BLaER1 (cell line): ENCODE measurements around the gene LGI2.

Experiments used
- H3K27ac ChIP-seq: shearing (Covaris generic); formaldehyde crosslinking; 2 replicates; pipeline ENCODE4 v1.8.1; 2022
- H3K27me3 ChIP-seq: shearing (Covaris generic); formaldehyde crosslinking; 2 replicates; pipeline ENCODE4 v1.8.1; 2022
- H3K36me3 ChIP-seq: shearing (Covaris generic); formaldehyde crosslinking; 2 replicates; pipeline ENCODE4 v1.8.1; 2022
- H3K4me1 ChIP-seq: shearing (Covaris generic); formaldehyde crosslinking; 2 replicates; pipeline ENCODE4 v1.8.1; 2022
- H3K4me2 ChIP-seq: shearing (Covaris generic); formaldehyde crosslinking; 2 replicates; pipeline ENCODE4 v1.8.1; 2022
- H3K4me3 ChIP-seq: shearing (Covaris generic); formaldehyde crosslinking; 2 replicates; pipeline ENCODE4 v1.8.1; 2022
- H3K9ac ChIP-seq: shearing (Covaris generic); formaldehyde crosslinking; 2 replicates; pipeline ENCODE4 v1.8.1; 2022
- H3K9me3 ChIP-seq: shearing (Covaris generic); formaldehyde crosslinking; 2 replicates; pipeline ENCODE4 v1.8.1; 2022
- H4K20me1 ChIP-seq: shearing (Covaris generic); formaldehyde crosslinking; 2 replicates; pipeline ENCODE4 v1.8.1; 2022
- Cebpa-rat ChIP-seq: shearing (Covaris generic); IDR thresholded peaks from 2 replicates; pipeline ENCODE4 v1.8.1; 2022

The LGI2 gene

DNA sequence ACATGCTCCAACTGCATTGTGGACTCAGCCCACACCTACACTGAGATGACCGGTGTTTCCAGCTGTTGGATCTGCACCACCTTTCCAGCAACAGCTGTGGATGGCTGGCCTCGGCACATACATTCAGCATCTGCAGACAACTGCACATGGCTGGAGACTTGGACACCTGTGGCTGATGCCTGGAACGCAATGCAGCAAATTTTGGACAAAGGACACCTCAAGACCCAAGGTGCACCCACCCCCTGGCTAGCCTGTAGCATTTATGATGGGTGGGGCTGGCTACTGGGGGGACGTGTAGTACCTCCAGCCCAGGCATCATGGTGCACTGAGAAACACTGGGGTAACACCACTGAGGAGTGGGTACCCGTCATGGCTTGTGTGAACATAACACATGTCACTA, 60.6 kb downstream of the LGI2 start:
- H3K9me3 ChIP-seq = peaks cover 64% of the 10 kb centered on the region
- H3K4me2 ChIP-seq = peak overlapping the region; percentile 83
- peak overlapping the region; percentile 32; the same call in 1 of the 2 replicates for H3K4me3 ChIP-seq
- no peak for TF ChIP-seq Cebpa-rat
- H3K36me3 ChIP-seq = peaks cover 18% of the 10 kb centered on the region; the same call in 1 of the 2 replicates
- no peaks in the 10 kb centered on the region for H3K27me3 ChIP-seq
- H4K20me1 ChIP-seq = no peaks in the 10 kb centered on the region
- H3K27ac ChIP-seq = peak overlapping the region; percentile 97
- no peak overlapping the region for H3K9ac ChIP-seq
- peaks cover 53% of the 10 kb centered on the region for H3K4me1 ChIP-seq

- no peak overlapping the region for H3K9ac ChIP-seq
- H3K9me3 ChIP-seq = peaks cover 71% of the 10 kb centered on the region
- TF ChIP-seq Cebpa-rat = no peak
Observed at GRCh38 chr4:24969486-24969885, 61.3 kb downstream of the LGI2 start.

GRCh38 chr4:24968992-24969391, 61.8 kb downstream of the LGI2 start:
- H3K36me3 ChIP-seq = peaks cover 18% of the 10 kb centered on the region; the same call in 1 of the 2 replicates
- TF ChIP-seq Cebpa-rat = no peak
- H3K9me3 ChIP-seq = peaks cover 76% of the 10 kb centered on the region
- H3K9ac ChIP-seq = no peak overlapping the region
- no peaks in the 10 kb centered on the region for H4K20me1 ChIP-seq
- no peak overlapping the region for H3K27ac ChIP-seq
- peaks cover 42% of the 10 kb centered on the region for H3K4me1 ChIP-seq
- H3K4me2 ChIP-seq = no peak overlapping the region
- H3K4me3 ChIP-seq = no peak overlapping the region
- H3K27me3 ChIP-seq = no peaks in the 10 kb centered on the region

More at GRCh38 chr4:24969486-24969885, 61.3 kb downstream of the LGI2 start:
- peak overlapping the region; percentile 32; the same call in 1 of the 2 replicates for H3K4me3 ChIP-seq
- no peak overlapping the region for H3K4me2 ChIP-seq
- H3K27ac ChIP-seq = peak overlapping the region; percentile 97
- no peaks in the 10 kb centered on the region for H4K20me1 ChIP-seq
- H3K36me3 ChIP-seq = peaks cover 18% of the 10 kb centered on the region; the same call in 1 of the 2 replicates
- no peaks in the 10 kb centered on the region for H3K27me3 ChIP-seq
- peaks cover 47% of the 10 kb centered on the region for H3K4me1 ChIP-seq

DNA sequence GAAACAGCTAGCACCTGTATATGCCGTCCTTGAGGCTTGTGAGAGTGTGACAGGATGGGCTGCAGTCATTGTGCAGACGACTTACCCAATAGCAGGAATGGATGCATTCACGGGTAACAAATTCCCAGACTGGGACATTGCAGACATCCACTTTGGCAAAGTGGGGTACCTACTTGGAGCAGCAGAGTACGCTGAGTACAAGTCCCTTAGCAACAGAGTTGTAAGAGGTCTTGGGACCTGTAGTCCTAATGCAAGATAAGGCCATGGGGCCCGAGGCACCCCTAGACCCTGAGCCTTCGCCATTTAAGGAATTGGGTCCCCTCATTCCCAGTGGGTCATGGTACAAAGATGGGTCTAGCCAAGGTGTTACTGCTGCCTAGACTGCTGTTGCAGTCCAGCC, 62.5 kb downstream of the LGI2 start:
- Histone ChIP-seq H3K4me3 (no peak overlapping the region), H3K27ac (no peak overlapping the region), H3K9me3 (peaks cover 83% of the 10 kb centered on the region), H4K20me1 (no peaks in the 10 kb centered on the region), H3K4me1 (peaks cover 37% of the 10 kb centered on the region), H3K9ac (no peak overlapping the region), H3K36me3 (peaks cover 18% of the 10 kb centered on the region; the same call in 1 of the 2 replicates), H3K27me3 (no peaks in the 10 kb centered on the region), H3K4me2 (no peak overlapping the region)
- TF ChIP-seq Cebpa-rat = no peak

DNA sequence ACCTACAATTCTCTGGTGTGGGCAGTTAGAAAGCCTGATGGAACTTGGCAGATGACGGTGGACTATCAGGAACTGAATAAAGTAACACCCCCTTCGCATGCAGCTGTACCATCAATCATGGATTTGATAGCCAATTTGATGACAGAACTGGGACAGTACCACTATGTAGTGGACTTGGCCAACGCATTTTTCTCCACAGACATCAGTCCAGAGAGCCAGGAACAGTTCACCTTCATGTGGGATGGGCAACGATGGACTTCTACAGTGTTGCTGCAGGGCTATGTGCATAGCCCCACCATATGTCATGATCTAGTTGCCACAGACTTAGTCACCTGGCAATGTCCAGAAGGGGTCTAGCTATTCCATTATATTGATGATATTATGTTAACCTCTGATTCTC, 63.4 kb downstream of the LGI2 start:
- Histone ChIP-seq H3K27me3 (no peaks in the 10 kb centered on the region), H3K27ac (no peak overlapping the region), H4K20me1 (no peaks in the 10 kb centered on the region), H3K9me3 (peaks cover 86% of the 10 kb centered on the region), H3K36me3 (peaks cover 18% of the 10 kb centered on the region; the same call in 1 of the 2 replicates), H3K4me1 (peaks cover 28% of the 10 kb centered on the region), H3K4me3 (0 out of 2 replicates have a peak overlapping the region, but pooled peaks have one; percentile 1), H3K9ac (no peak overlapping the region), H3K4me2 (no peak overlapping the region)
- TF ChIP-seq Cebpa-rat = no peak

DNA sequence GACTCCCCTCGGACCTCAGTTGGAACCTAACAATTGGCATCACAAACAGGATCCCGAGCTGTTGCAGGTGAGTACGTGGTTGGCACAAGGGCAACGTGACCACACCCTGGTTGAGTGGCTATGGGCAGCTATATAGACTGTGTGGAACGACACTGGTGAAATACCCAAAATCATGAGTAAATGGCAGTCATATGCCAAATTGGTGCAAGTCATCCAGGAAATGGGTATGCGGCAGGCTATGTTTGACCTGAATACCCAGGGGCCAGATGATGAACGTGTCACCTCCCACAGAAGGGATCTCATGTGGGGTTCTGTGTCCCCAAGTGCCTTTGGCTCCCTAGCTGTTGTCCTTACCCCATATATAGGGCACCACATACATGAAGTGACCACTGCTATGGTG, 64.7 kb downstream of the LGI2 start:
- TF ChIP-seq Cebpa-rat = no peak
- Histone ChIP-seq H3K9me3 (peaks cover 81% of the 10 kb centered on the region), H3K9ac (no peak overlapping the region), H4K20me1 (no peaks in the 10 kb centered on the region), H3K4me1 (peaks cover 15% of the 10 kb centered on the region), H3K27me3 (no peaks in the 10 kb centered on the region), H3K27ac (no peak overlapping the region), H3K36me3 (peaks cover 18% of the 10 kb centered on the region; the same call in 1 of the 2 replicates), H3K4me2 (no peak overlapping the region), H3K4me3 (peak overlapping the region; percentile 1; the same call in 1 of the 2 replicates)

GRCh38 chr4:24965627-24966026, 65.1 kb downstream of the LGI2 start:
- Histone ChIP-seq H3K9ac (no peak overlapping the region), H3K27me3 (no peaks in the 10 kb centered on the region), H3K4me3 (no peak overlapping the region), H3K27ac (no peak overlapping the region), H3K4me1 (peaks cover 10% of the 10 kb centered on the region), H3K4me2 (no peak overlapping the region), H3K36me3 (peaks cover 18% of the 10 kb centered on the region; the same call in 1 of the 2 replicates), H3K9me3 (peaks cover 77% of the 10 kb centered on the region), H4K20me1 (no peaks in the 10 kb centered on the region)
- TF ChIP-seq Cebpa-rat = no peak

DNA sequence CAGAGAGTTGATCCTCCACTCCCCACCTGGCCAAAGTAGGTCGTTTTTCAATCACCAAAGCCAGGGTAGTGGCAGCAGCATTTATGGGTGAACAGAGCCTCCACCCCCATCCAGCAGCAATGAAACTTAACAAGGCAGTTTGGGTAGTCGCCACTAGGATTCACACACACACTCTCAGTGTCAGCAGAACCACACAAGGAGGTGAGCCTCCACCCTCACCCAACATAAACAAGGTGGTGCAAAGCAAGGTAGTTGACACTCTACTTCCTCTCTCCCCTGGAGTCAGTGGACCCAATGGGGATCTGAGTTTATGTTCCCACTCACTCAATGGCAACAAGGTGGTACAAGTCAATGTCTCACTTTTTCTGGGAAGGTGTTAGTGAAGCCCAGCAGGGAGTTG, 67.5 kb downstream of the LGI2 start:
- TF ChIP-seq Cebpa-rat = no peak
- no peak overlapping the region for H3K27ac ChIP-seq
- no peaks in the 10 kb centered on the region for H3K27me3 ChIP-seq
- no peak overlapping the region for H3K4me3 ChIP-seq
- H3K36me3 ChIP-seq = peaks cover 7% of the 10 kb centered on the region; the same call in 1 of the 2 replicates
- H3K9ac ChIP-seq = no peak overlapping the region
- no peaks in the 10 kb centered on the region for H4K20me1 ChIP-seq
- peaks cover 63% of the 10 kb centered on the region for H3K9me3 ChIP-seq
- no peaks in the 10 kb centered on the region for H3K4me1 ChIP-seq
- H3K4me2 ChIP-seq = no peak overlapping the region

DNA sequence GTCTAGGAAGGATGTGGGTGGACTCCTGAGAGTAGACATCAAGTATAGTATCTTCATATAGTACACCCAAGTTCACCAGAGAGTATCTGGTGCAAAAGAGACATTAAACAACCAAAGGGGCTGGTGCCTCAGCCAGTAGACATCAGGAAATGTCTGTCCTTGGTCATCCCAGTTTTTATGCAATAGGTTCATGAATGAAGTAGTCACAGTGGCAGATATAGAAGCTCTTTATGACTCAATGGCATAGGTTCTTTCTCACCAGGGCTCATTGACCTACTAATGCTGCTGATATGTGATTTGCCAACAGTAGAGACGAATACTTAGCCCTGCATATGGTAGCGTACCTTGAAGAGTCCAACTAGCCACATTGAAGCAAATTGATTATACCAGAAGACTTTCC, 72.9 kb downstream of the LGI2 start:
- Histone ChIP-seq H3K27me3 (no peaks in the 10 kb centered on the region), H3K27ac (no peak overlapping the region), H3K9me3 (peaks cover 58% of the 10 kb centered on the region), H3K36me3 (no peaks in the 10 kb centered on the region), H3K4me2 (no peak overlapping the region), H4K20me1 (no peaks in the 10 kb centered on the region), H3K4me3 (no peak overlapping the region), H3K9ac (no peak overlapping the region), H3K4me1 (no peaks in the 10 kb centered on the region)
- no peak for TF ChIP-seq Cebpa-rat

DNA sequence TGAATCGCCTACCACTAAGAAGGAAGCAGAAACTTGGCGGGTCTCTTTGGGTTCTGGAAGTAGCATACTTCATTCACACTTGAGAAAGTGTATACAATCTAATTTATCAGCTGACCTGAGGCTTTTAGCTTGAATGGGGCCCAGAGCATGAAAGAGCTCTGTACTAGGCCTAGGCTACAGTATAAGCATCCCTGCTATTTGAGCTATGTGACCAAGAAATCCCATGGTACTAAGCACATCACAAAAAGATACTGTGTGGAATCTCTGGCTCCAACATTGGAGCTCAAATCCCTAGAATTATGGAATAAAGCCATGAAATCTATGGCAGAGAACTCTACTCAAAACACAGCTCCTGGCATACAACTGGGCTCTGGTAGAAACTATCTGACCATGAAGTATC, 74.0 kb downstream of the LGI2 start:
- Histone ChIP-seq H3K9ac (no peak overlapping the region), H4K20me1 (no peaks in the 10 kb centered on the region), H3K4me3 (no peak overlapping the region), H3K4me1 (no peaks in the 10 kb centered on the region), H3K36me3 (no peaks in the 10 kb centered on the region), H3K9me3 (peaks cover 60% of the 10 kb centered on the region), H3K4me2 (no peak overlapping the region), H3K27ac (no peak overlapping the region), H3K27me3 (no peaks in the 10 kb centered on the region)
- TF ChIP-seq Cebpa-rat = no peak

GRCh38 chr4:24956091-24956490, 74.7 kb downstream of the LGI2 start:
- Histone ChIP-seq H3K9ac (no peak overlapping the region), H3K4me1 (no peaks in the 10 kb centered on the region), H3K36me3 (no peaks in the 10 kb centered on the region), H3K4me3 (no peak overlapping the region), H3K27me3 (no peaks in the 10 kb centered on the region), H4K20me1 (no peaks in the 10 kb centered on the region), H3K27ac (no peak overlapping the region), H3K4me2 (no peak overlapping the region), H3K9me3 (peaks cover 60% of the 10 kb centered on the region)
- TF ChIP-seq Cebpa-rat = no peak
